Measurements from ENCODE around the gene PARL.

The PARL gene

DNA sequence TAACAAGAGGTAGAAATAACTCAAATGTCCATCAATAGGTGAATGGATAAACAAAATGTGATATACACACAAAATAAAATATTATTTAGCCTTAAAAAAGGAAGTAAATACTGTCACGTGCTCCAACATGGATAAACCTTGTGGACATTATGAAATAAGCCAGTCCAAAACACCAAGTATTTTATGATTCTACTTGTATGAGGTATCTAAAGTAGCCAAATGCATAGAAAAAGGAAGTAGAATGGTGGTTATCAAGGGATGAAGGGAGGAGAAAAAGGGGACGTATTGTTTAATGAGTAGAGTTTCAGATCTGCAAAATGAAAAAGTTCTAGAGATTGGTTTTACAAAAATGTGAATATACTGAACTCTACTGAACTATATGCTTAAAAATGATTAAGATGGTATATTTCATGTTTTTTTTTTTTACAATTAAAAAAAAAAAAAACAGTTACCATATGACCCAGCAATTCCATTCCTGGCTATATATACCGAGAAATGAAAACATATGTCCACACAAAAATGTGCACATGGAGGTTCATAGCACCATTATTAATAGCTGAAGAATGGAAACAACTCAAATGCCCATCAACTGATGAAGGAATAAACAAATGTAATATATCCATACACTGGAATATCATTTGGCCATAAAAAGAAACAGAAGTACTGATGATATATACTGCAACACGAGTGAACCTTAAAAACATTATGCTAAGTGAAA is 30.2 kb downstream of the PARL start:
- H3K27me3 ChIP-seq (ENCODE audit: insufficient read depth, low read length, poor library complexity, severe bottlenecking), result no peaks in the 10 kb centered on the region
- TF ChIP-seq EZH2phosphoT487 (IDR thresholded peaks at IDR 0.05; ENCODE audit: borderline replicate concordance) (no peak), CTCF (conservative IDR thresholded peaks at IDR 0.05; ENCODE audit: low read length) (no peak)

DNA sequence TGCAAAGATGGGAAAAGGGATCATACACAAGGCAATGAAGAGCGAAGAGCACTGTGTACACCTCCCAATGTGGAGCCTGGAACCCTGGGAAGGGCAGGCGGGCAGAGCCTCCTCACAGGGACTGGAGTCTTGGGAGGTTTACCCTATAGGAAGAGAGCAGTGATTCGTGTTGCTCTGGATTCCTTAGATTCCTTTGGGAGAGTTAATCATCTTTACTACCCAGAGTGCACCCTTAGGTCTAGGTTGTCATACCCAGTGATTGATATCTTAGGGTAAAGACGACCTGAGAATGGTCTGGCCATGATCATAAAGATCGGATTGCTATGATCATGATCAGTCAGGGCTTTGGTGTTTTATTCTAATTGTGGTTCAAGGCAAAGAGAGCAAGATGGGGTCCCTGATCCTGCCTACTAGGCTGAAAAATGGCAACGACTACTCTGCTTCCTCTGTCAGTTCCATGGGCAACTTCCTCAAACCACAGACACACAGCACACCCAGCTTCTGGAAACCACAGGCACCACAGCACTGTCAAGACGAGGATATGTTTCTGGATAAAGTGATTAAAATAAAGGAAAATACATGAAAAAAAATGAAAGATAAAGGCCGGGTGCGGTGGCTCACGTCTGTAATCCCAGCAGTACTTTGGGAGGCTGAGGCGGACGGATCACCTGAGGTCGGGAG is 38.9 kb downstream of the PARL start:
- Histone ChIP-seq H3K9me2 (replicated peaks; ENCODE audit: low read depth, low read length) (no peaks in the 10 kb centered on the region), H3K4me3 (ENCODE audit: low read length, poor library complexity, severe bottlenecking) (no peak overlapping the region), H3K4me1 (ENCODE audit: insufficient read depth, low read length, poor library complexity, severe bottlenecking) (no peaks in the 10 kb centered on the region), H3K27me3 (ENCODE audit: insufficient read depth, low read length, poor library complexity, severe bottlenecking) (no peaks in the 10 kb centered on the region), H2AFZ (ENCODE audit: low read length) (no peak overlapping the region), H3K79me2 (ENCODE audit: insufficient read depth, low read length) (no peaks in the 10 kb centered on the region), H4K20me1 (ENCODE audit: insufficient read depth, low read length, poor library complexity, severe bottlenecking) (no peaks in the 10 kb centered on the region), H3K9ac (ENCODE audit: low read depth, low read length, poor library complexity, severe bottlenecking) (no peak overlapping the region), H3K4me2 (ENCODE audit: low read depth, low read length, poor library complexity, severe bottlenecking) (no peak overlapping the region), H3F3A (ENCODE audit: low read depth) (no peaks in the 10 kb centered on the region), H3K9me3 (ENCODE audit: insufficient read depth, low read depth, low read length) (no peaks in the 10 kb centered on the region), H3K36me3 (ENCODE audit: insufficient read depth, low read length) (peaks cover 68% of the 10 kb centered on the region; the same call in 1 of the 2 replicates)
- TF ChIP-seq EZH2phosphoT487 (IDR thresholded peaks at IDR 0.05; ENCODE audit: borderline replicate concordance) (no peak), CTCF (conservative IDR thresholded peaks at IDR 0.05; ENCODE audit: low read length) (no peak)

More for the DNA sequence above, 30.2 kb downstream of the PARL start:
- Histone ChIP-seq H2AFZ (ENCODE audit: low read length) (no peak overlapping the region), H3K9me2 (replicated peaks; ENCODE audit: low read depth, low read length) (no peaks in the 10 kb centered on the region), H3K4me2 (ENCODE audit: low read depth, low read length, poor library complexity, severe bottlenecking) (no peak overlapping the region), H3K79me2 (ENCODE audit: insufficient read depth, low read length) (no peaks in the 10 kb centered on the region), H3K4me1 (ENCODE audit: insufficient read depth, low read length, poor library complexity, severe bottlenecking) (no peaks in the 10 kb centered on the region), H3K4me3 (ENCODE audit: low read length, poor library complexity, severe bottlenecking) (no peak overlapping the region), H4K20me1 (ENCODE audit: insufficient read depth, low read length, poor library complexity, severe bottlenecking) (no peaks in the 10 kb centered on the region), H3K9ac (ENCODE audit: low read depth, low read length, poor library complexity, severe bottlenecking) (no peak overlapping the region), H3K36me3 (ENCODE audit: insufficient read depth, low read length) (peaks cover 44% of the 10 kb centered on the region; the same call in 1 of the 2 replicates), H3K9me3 (ENCODE audit: insufficient read depth, low read depth, low read length) (no peaks in the 10 kb centered on the region), H3F3A (ENCODE audit: low read depth) (no peaks in the 10 kb centered on the region)

DNA sequence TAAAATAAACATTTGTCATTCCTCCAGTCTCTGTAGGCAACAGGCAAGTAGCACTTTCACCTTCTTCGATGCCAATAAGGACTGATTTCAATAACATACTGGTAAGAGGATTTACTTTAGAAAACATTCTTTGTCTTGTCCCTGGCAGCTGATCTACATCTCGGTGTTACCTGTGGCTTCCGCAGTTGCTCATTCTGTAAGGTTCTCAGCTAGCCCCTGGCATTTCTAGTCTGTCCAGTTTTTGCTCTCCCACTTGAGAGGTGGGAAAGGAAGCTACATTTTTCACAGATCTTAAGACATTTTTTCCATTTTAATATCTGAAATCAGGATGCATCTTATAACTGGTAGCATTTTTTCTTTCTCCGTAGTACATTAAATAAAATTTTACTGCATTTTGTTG is 39.6 kb downstream of the PARL start:
- H3K4me2 ChIP-seq (ENCODE audit: low read depth, low read length, poor library complexity, severe bottlenecking), result no peak overlapping the region
- H3K9ac ChIP-seq (ENCODE audit: low read depth, low read length, poor library complexity, severe bottlenecking), result no peak overlapping the region
- no peaks in the 10 kb centered on the region for H3K27me3 ChIP-seq (ENCODE audit: insufficient read depth, low read length, poor library complexity, severe bottlenecking)
- TF ChIP-seq EZH2phosphoT487 (IDR thresholded peaks at IDR 0.05; ENCODE audit: borderline replicate concordance) (no peak), CTCF (conservative IDR thresholded peaks at IDR 0.05; ENCODE audit: low read length) (no peak)
- no peaks in the 10 kb centered on the region for H3K79me2 ChIP-seq (ENCODE audit: insufficient read depth, low read length)
- no peaks in the 10 kb centered on the region for H4K20me1 ChIP-seq (ENCODE audit: insufficient read depth, low read length, poor library complexity, severe bottlenecking)
- H3F3A ChIP-seq (ENCODE audit: low read depth), result no peaks in the 10 kb centered on the region
- H2AFZ ChIP-seq (ENCODE audit: low read length), result no peak overlapping the region
- H3K4me3 ChIP-seq (ENCODE audit: low read length, poor library complexity, severe bottlenecking), result no peak overlapping the region
- no peaks in the 10 kb centered on the region for H3K9me3 ChIP-seq (ENCODE audit: insufficient read depth, low read depth, low read length)
- H3K4me1 ChIP-seq (ENCODE audit: insufficient read depth, low read length, poor library complexity, severe bottlenecking), result no peaks in the 10 kb centered on the region
- H3K36me3 ChIP-seq (ENCODE audit: insufficient read depth, low read length), result peaks cover 69% of the 10 kb centered on the region; the same call in 1 of the 2 replicates
- H3K9me2 ChIP-seq (replicated peaks; ENCODE audit: low read depth, low read length), result no peaks in the 10 kb centered on the region
